ENCODE measurements around the gene DNAH2. TPM values are rescaled to one million over a fixed set of nuclear protein-coding genes. Genes with fewer than 3 reads are reported as not detected.

DNAH2 gene
- total and polyA plus RNA-seq, 2 of the 13 experiments (the other 11 are each of a cell fraction or from before 2014, with no cell fraction given): not detected

GRCh38 chr17:7685533-7686221, 31.9 kb upstream of the DNAH2 start (continued):
- TF ChIP-seq ZNF770 (CRISPR knock-in tag; IDR thresholded peaks at IDR 0.05) (no peak), SIX4 (CRISPR knock-in tag; IDR thresholded peaks at IDR 0.05) (no peak), KDM2A (CRISPR knock-in tag; IDR thresholded peaks at IDR 0.05; ENCODE audit: borderline replicate concordance, low read depth) (peak; percentile 73; the same call in 1 of the 2 replicates), FOXK2 (IDR thresholded peaks at IDR 0.05) (no peak), RFXAP (CRISPR knock-in tag; IDR thresholded peaks at IDR 0.05; ENCODE audit: borderline replicate concordance) (no peak), ZBTB1 (CRISPR knock-in tag; IDR thresholded peaks at IDR 0.05; ENCODE audit: borderline replicate concordance) (no peak), ZNF704 (CRISPR knock-in tag; IDR thresholded peaks at IDR 0.05; ENCODE audit: borderline replicate concordance) (no peak), ZXDC (CRISPR knock-in tag; IDR thresholded peaks at IDR 0.05) (no peak), TAF15 (IDR thresholded peaks at IDR 0.05; ENCODE audit: low read depth, low read length, poor library complexity, severe bottlenecking) (no peak), KAT2B (IDR thresholded peaks at IDR 0.05; ENCODE audit: borderline replicate concordance, low read depth, low read length) (no peak), NFIC (IDR thresholded peaks at IDR 0.05; ENCODE audit: low read length) (no peak), RAD21 (CRISPR knock-in tag; IDR thresholded peaks at IDR 0.05) (0 out of 2 replicates have a peak, but pooled peaks have one; percentile 9), ZNF30 (CRISPR knock-in tag; IDR thresholded peaks at IDR 0.05) (no peak), HMG20A (CRISPR knock-in tag; IDR thresholded peaks at IDR 0.05; ENCODE audit: borderline replicate concordance) (no peak), ZGPAT (CRISPR knock-in tag; IDR thresholded peaks at IDR 0.05) (peak; percentile 41; the same call in 1 of the 2 replicates), ZSCAN31 (CRISPR knock-in tag; IDR thresholded peaks at IDR 0.05; ENCODE audit: low read depth) (no peak), ZNF326 (CRISPR knock-in tag; IDR thresholded peaks at IDR 0.05; ENCODE audit: borderline replicate concordance) (no peak), MTF1 (CRISPR knock-in tag; IDR thresholded peaks at IDR 0.05) (no peak), TEF (CRISPR knock-in tag; IDR thresholded peaks at IDR 0.05) (no peak), ZMYM3 (CRISPR knock-in tag; IDR thresholded peaks at IDR 0.05) (no peak), ZNF784 (CRISPR knock-in tag; IDR thresholded peaks at IDR 0.05; ENCODE audit: borderline replicate concordance) (no peak), ZSCAN22 (CRISPR knock-in tag; IDR thresholded peaks at IDR 0.05) (no peak)
